ENCODE measurements around the gene SEMA6A. TPM values are rescaled to one million over a fixed set of nuclear protein-coding genes. Genes with fewer than 3 reads are reported as not detected.

Gene SEMA6A, protein sequence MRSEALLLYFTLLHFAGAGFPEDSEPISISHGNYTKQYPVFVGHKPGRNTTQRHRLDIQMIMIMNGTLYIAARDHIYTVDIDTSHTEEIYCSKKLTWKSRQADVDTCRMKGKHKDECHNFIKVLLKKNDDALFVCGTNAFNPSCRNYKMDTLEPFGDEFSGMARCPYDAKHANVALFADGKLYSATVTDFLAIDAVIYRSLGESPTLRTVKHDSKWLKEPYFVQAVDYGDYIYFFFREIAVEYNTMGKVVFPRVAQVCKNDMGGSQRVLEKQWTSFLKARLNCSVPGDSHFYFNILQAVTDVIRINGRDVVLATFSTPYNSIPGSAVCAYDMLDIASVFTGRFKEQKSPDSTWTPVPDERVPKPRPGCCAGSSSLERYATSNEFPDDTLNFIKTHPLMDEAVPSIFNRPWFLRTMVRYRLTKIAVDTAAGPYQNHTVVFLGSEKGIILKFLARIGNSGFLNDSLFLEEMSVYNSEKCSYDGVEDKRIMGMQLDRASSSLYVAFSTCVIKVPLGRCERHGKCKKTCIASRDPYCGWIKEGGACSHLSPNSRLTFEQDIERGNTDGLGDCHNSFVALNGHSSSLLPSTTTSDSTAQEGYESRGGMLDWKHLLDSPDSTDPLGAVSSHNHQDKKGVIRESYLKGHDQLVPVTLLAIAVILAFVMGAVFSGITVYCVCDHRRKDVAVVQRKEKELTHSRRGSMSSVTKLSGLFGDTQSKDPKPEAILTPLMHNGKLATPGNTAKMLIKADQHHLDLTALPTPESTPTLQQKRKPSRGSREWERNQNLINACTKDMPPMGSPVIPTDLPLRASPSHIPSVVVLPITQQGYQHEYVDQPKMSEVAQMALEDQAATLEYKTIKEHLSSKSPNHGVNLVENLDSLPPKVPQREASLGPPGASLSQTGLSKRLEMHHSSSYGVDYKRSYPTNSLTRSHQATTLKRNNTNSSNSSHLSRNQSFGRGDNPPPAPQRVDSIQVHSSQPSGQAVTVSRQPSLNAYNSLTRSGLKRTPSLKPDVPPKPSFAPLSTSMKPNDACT
- 0.67 TPM in 1 of 2 replicates, not detected in the other for total RNA-seq

GRCh38 chr5:116574367-116575325 lies at the start of gene SEMA6A:
TSS of gene SEMA6A (minus strand) at chr5:116574823. CDS start at chr5:116504944, 69,879 bp downstream.
- Mint-ChIP-seq H3K4me1 (ENCODE audit: low read depth) (peaks cover 20% of the 10 kb centered on the region), H3K36me3 (ENCODE audit: low read depth) (no peaks in the 10 kb centered on the region), H3K27ac (no peak within 1 kb of the TSS), H3K4me3 (ENCODE audit: low read depth) (peak within 1 kb of the TSS; percentile 69), H3K27me3 (ENCODE audit: low read depth) (peaks cover 67% of the 10 kb centered on the region), H3K9me3 (no peaks in the 10 kb centered on the region)
- intact Hi-C loops (cut with micrococcal nuclease), result loop anchor here (2.0 to 10.0 kb wide), 4 partner anchors 434 to 1400 kb away; partner anchors contain the start of gene CCDC112
- peak; percentile 63 for DNase-seq (ENCODE audit: low spot score)

- intact Hi-C loops (cut with micrococcal nuclease), result no loop called here
- Mint-ChIP-seq H3K4me1 (ENCODE audit: low read depth) (no peaks in the 10 kb centered on the region), H3K4me3 (ENCODE audit: low read depth) (no peak overlapping the region), H3K27ac (no peak overlapping the region), H3K9me3 (no peaks in the 10 kb centered on the region), H3K27me3 (ENCODE audit: low read depth) (no peaks in the 10 kb centered on the region), H3K36me3 (ENCODE audit: low read depth) (no peaks in the 10 kb centered on the region)
- DNase-seq (ENCODE audit: low spot score), result no peak
These were observed 47.9 kb upstream of the SEMA6A start for GRCh38 chr5:116622375-116623050.

GRCh38 chr5:116621599-116621998 lies 47.0 kb upstream of the SEMA6A start:
- Mint-ChIP-seq H3K27me3 (ENCODE audit: low read depth) (no peaks in the 10 kb centered on the region), H3K36me3 (ENCODE audit: low read depth) (no peaks in the 10 kb centered on the region), H3K9me3 (no peaks in the 10 kb centered on the region), H3K27ac (no peak overlapping the region), H3K4me1 (ENCODE audit: low read depth) (no peaks in the 10 kb centered on the region), H3K4me3 (ENCODE audit: low read depth) (no peak overlapping the region)
- DNase-seq (ENCODE audit: low spot score), result no peak
- intact Hi-C loops (cut with micrococcal nuclease), result no loop called here

DNA sequence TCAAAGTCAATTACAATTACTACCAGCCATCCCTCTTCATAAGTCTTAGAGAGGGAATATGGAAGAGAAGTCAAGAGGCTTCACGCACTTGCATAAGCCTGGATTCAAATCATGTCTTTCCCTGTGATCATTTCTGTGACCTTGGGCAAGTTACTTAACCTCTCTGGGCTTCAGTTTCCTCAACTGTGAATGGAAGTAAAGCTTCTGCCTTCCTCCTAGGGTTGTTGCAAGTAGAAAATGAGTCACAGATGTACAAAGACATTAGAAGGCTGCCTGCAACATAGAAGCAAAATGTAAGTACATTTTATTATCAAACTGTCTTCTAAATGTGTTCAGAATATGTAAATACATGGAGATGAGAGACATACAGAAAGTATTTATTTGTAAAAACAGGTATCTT lies 42.3 kb upstream of the SEMA6A start:
- Mint-ChIP-seq H3K9me3 (no peaks in the 10 kb centered on the region), H3K4me1 (ENCODE audit: low read depth) (no peaks in the 10 kb centered on the region), H3K27ac (no peak overlapping the region)

DNA sequence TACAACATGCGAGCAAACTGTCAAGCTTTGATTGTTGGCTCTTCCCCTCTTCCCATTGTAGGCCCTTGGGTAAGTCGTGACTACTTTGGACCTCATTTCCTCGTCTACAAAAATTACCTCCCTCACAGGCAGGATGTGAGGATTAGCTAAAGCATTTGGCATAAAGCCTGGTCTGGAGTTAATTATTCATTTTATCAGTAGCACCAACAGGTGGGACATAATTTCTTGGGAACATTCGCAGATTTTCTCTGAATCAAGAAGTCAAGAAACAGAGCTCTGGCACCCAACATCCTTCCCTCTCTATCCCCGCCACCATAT lies 39.9 kb upstream of the SEMA6A start:
- intact Hi-C loops (cut with micrococcal nuclease), result no loop called here
- Mint-ChIP-seq H3K4me1 (ENCODE audit: low read depth) (no peaks in the 10 kb centered on the region), H3K27me3 (ENCODE audit: low read depth) (no peaks in the 10 kb centered on the region), H3K27ac (no peak overlapping the region), H3K9me3 (no peaks in the 10 kb centered on the region), H3K36me3 (ENCODE audit: low read depth) (no peaks in the 10 kb centered on the region), H3K4me3 (ENCODE audit: low read depth) (no peak overlapping the region)
- DNase-seq (ENCODE audit: low spot score), result no peak

More for the DNA sequence above, 42.3 kb upstream of the SEMA6A start:
- DNase-seq (ENCODE audit: low spot score), result no peak
- Mint-ChIP-seq H3K27me3 (ENCODE audit: low read depth) (no peaks in the 10 kb centered on the region), H3K4me3 (ENCODE audit: low read depth) (no peak overlapping the region), H3K36me3 (ENCODE audit: low read depth) (no peaks in the 10 kb centered on the region)
- intact Hi-C loops (cut with micrococcal nuclease), result no loop called here

DNA sequence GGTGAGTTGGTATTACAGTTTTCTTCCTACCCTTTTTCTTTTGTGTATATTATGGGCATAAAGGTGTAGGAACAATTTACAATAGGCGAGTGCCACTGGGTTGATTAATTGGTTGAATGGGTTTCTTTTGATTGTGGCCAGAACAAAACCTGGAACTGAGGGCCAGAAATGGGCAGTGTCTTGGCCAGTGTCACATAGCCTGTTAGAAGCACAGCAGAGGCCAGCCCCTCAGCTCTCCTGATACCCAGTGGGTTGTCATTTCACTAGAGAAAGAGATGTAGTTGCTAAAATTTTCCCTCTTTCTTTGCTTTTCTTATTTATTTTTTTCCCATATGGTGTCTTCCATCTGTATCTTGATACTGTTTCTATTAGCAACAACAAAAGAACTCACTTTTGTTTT lies 38.8 kb upstream of the SEMA6A start:
- H3K4me1 Mint-ChIP-seq (ENCODE audit: low read depth), result no peaks in the 10 kb centered on the region
- H3K9me3 Mint-ChIP-seq, result no peaks in the 10 kb centered on the region
- H3K27me3 Mint-ChIP-seq (ENCODE audit: low read depth), result no peaks in the 10 kb centered on the region
- H3K4me3 Mint-ChIP-seq (ENCODE audit: low read depth), result no peak overlapping the region
- no peak overlapping the region for H3K27ac Mint-ChIP-seq
- H3K36me3 Mint-ChIP-seq (ENCODE audit: low read depth), result no peaks in the 10 kb centered on the region
- intact Hi-C loops (cut with micrococcal nuclease), result no loop called here
- no peak for DNase-seq (ENCODE audit: low spot score)

DNA sequence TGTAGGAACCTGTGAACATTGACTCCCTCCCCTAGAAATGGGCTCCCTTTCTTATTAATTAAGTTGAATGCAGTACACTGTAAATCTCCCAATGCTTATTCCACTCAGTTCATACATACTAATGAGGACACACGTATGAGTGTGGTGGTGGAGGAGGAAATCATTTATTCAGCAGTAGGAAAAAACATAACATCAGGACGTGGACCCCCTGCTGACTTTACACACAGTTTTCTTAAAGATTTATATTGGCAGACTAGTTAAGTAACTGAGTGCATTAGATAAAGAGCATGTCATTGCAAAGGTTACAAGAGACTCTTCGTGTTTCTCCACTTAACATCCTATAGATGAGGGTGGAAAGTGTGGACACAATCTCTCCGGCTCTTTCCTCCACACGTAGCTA lies 37.8 kb upstream of the SEMA6A start:
- DNase-seq (ENCODE audit: low spot score), result no peak
- H3K4me3 Mint-ChIP-seq (ENCODE audit: low read depth), result no peak overlapping the region
- intact Hi-C loops (cut with micrococcal nuclease), result no loop called here
- H3K27ac Mint-ChIP-seq, result no peak overlapping the region
- no peaks in the 10 kb centered on the region for H3K27me3 Mint-ChIP-seq (ENCODE audit: low read depth)
- H3K9me3 Mint-ChIP-seq, result no peaks in the 10 kb centered on the region
- H3K36me3 Mint-ChIP-seq (ENCODE audit: low read depth), result no peaks in the 10 kb centered on the region
- H3K4me1 Mint-ChIP-seq (ENCODE audit: low read depth), result no peaks in the 10 kb centered on the region

- H3K27ac Mint-ChIP-seq, result no peak overlapping the region
- H3K27me3 Mint-ChIP-seq (ENCODE audit: low read depth), result peaks cover 4% of the 10 kb centered on the region
- no peaks in the 10 kb centered on the region for H3K4me1 Mint-ChIP-seq (ENCODE audit: low read depth)
- DNase-seq (ENCODE audit: low spot score), result no peak
- intact Hi-C loops (cut with micrococcal nuclease), result no loop called here
- H3K9me3 Mint-ChIP-seq, result no peaks in the 10 kb centered on the region
- H3K36me3 Mint-ChIP-seq (ENCODE audit: low read depth), result no peaks in the 10 kb centered on the region
- no peak overlapping the region for H3K4me3 Mint-ChIP-seq (ENCODE audit: low read depth)
These were observed 30.9 kb upstream of the SEMA6A start for GRCh38 chr5:116605310-116606070.

DNA sequence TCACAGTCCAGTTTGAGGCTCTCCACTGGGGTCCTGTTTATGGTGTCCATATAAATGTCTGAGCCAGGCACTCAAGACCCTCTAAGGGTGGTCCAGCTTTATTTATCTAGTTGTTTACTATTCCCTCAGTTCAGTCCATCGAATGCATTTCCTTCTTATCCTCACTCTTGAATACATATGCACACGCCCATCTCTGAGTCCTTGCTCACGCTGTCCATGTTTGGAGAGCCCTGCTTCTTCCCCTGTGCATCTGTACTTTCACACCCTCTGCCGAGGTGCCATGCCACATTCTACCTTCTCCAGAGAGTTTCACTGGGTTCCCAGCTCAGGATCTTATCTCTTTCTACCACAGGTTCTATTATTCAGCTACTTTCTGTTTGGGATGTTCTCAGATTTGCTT lies 30.2 kb upstream of the SEMA6A start:
- Mint-ChIP-seq H3K27me3 (ENCODE audit: low read depth) (peaks cover 4% of the 10 kb centered on the region), H3K9me3 (no peaks in the 10 kb centered on the region), H3K4me1 (ENCODE audit: low read depth) (no peaks in the 10 kb centered on the region), H3K36me3 (ENCODE audit: low read depth) (no peaks in the 10 kb centered on the region), H3K27ac (no peak overlapping the region), H3K4me3 (ENCODE audit: low read depth) (no peak overlapping the region)
- intact Hi-C loops (cut with micrococcal nuclease), result no loop called here
- no peak for DNase-seq (ENCODE audit: low spot score)

GRCh38 chr5:116600876-116601275 lies 26.3 kb upstream of the SEMA6A start:
- H3K9me3 Mint-ChIP-seq, result no peaks in the 10 kb centered on the region
- no peaks in the 10 kb centered on the region for H3K36me3 Mint-ChIP-seq (ENCODE audit: low read depth)
- peaks cover 4% of the 10 kb centered on the region for H3K27me3 Mint-ChIP-seq (ENCODE audit: low read depth)
- H3K4me3 Mint-ChIP-seq (ENCODE audit: low read depth), result no peak overlapping the region
- intact Hi-C loops (cut with micrococcal nuclease), result no loop called here
- no peaks in the 10 kb centered on the region for H3K4me1 Mint-ChIP-seq (ENCODE audit: low read depth)
- H3K27ac Mint-ChIP-seq, result no peak overlapping the region
- DNase-seq (ENCODE audit: low spot score), result no peak

- Mint-ChIP-seq H3K4me1 (ENCODE audit: low read depth) (no peaks in the 10 kb centered on the region), H3K27ac (no peak overlapping the region), H3K4me3 (ENCODE audit: low read depth) (no peak overlapping the region), H3K9me3 (no peaks in the 10 kb centered on the region), H3K27me3 (ENCODE audit: low read depth) (peaks cover 4% of the 10 kb centered on the region), H3K36me3 (ENCODE audit: low read depth) (no peaks in the 10 kb centered on the region)
- intact Hi-C loops (cut with micrococcal nuclease), result no loop called here
- DNase-seq (ENCODE audit: low spot score), result no peak
These were observed 24.3 kb upstream of the SEMA6A start for GRCh38 chr5:116598911-116599310.

All from activated T-helper 2 cell treated with anti-CD3 and anti-CD28 coated beads, Interferon-gamma antibody, Interleukin-2, Interleukin-4, amounts not matched to agents 10 μg/mL and 5 μg/mL and 100 μg/mL, durations not matched to agents 14 hours and 24 hours and 36 hours (primary cell).